ENCODE results near the gene PTHLH. TPM values are rescaled to one million over a fixed set of nuclear protein-coding genes. Genes with fewer than 3 reads are reported as not detected.
A peak's percentile ranks its signal among the peaks of the same experiment; 100 is the strongest.

PTHLH gene
- total and polyA plus RNA-seq, 10 of the 15 experiments (the other 5 are each of a cell fraction or from before 2014, with no cell fraction given): 0.08 to 0.12 TPM; not detected in 8

- no peaks in the 10 kb centered on the region for H3K9me3 ChIP-seq (replicated peaks; ENCODE audit: control insufficient read depth, insufficient read depth, low read length)
- no peak overlapping the region for H2AFZ ChIP-seq (ENCODE audit: control insufficient read depth, low read depth, low read length)
- FAIRE-seq: peak; percentile 35
- no peaks in the 10 kb centered on the region for H3K4me1 ChIP-seq (ENCODE audit: control insufficient read depth, insufficient read depth, low read length)
- ChIA-PET POLR2A (no interaction called here), CTCF (interaction anchor here (0.7 kb wide), 1 partner anchor 1220 kb away, joined by 3 read pairs; no protein-coding TSS in a partner anchor), RAD21 (ENCODE audit: unreplicated experiment) (no interaction called here), SMC1A (ENCODE audit: uncharacterized antibody, unreplicated experiment) (interaction anchor here (1.2 kb wide), 1 partner anchor 13 kb away, joined by 3 read pairs; no protein-coding TSS in a partner anchor)
- H3K79me2 ChIP-seq (ENCODE audit: control insufficient read depth, insufficient read depth, low read length): no peaks in the 10 kb centered on the region
- H3K4me3 ChIP-seq: no peak overlapping the region
- H3K9ac ChIP-seq (ENCODE audit: control insufficient read depth, insufficient read depth, low read length): no peak overlapping the region
- BruUV-seq (replicated peaks): no TSS peak
- ATAC-seq: no peak
- no peaks in the 10 kb centered on the region; a peak in 1 of 4 replicates for H3K27me3 ChIP-seq (replicated peaks in 1 of 2; ENCODE audit: control insufficient read depth in 2 of 2, insufficient read depth in 2 of 2, low read length in 1 of 2)
- WGBS (ENCODE audit: insufficient coverage, insufficient replicate concordance, low lambda C conversion rate, missing lambda C conversion rate): 72% methylated on average over 4 of the region's 4 CpGs
- H3K36me3 ChIP-seq (ENCODE audit: control insufficient read depth in 2 of 2, insufficient read depth in 2 of 2, low read length in 1 of 2): no peaks in the 10 kb centered on the region
- intact Hi-C loops (cut with micrococcal nuclease; ENCODE audit: unreplicated experiment): no loop called here
- no peak for DNase-seq (ENCODE audit: low read depth, low spot score)
- in situ Hi-C loops (cut with MboI): no loop called here
- no peak for TF ChIP-seq NFXL1 (IDR thresholded peaks at IDR 0.05; ENCODE audit: borderline replicate concordance)
- no peak for TF ChIP-seq ATF3 (IDR thresholded peaks at IDR 0.05; ENCODE audit: borderline replicate concordance, extremely low read depth, low read depth, low read length)
- no peak for TF ChIP-seq GABPA (IDR thresholded peaks at IDR 0.05; ENCODE audit: low read depth)
- no peak for TF ChIP-seq RELB (IDR thresholded peaks at IDR 0.05; ENCODE audit: low read depth)
- TF ChIP-seq REST (IDR thresholded peaks at IDR 0.05; ENCODE audit: low read depth, low read length): no peak
- TF ChIP-seq TBL1XR1 (IDR thresholded peaks at IDR 0.05; ENCODE audit: low read depth, low read length): no peak
- no peak for TF ChIP-seq RAD21 (IDR thresholded peaks at IDR 0.05; ENCODE audit: insufficient read depth, low read depth, low read length)
- no peak for TF ChIP-seq MLLT1 (IDR thresholded peaks at IDR 0.05)
- TF ChIP-seq MEF2A (IDR thresholded peaks at IDR 0.05; ENCODE audit: insufficient read depth, low read depth, low read length): no peak
- TF ChIP-seq CTCF (IDR thresholded peaks at IDR 0.05 in 2 of 3, conservative IDR thresholded peaks at IDR 0.05 in 1 of 3; ENCODE audit: control insufficient read depth in 2 of 3, extremely low read depth in 1 of 3, insufficient read depth in 1 of 3, low read depth in 3 of 3, low read length in 3 of 3): no peak
- no peak for TF ChIP-seq EGR1 (IDR thresholded peaks at IDR 0.05; ENCODE audit: borderline replicate concordance in 1 of 2, low read depth in 2 of 2, low read length in 2 of 2)
- no peak for TF ChIP-seq CREB1 (IDR thresholded peaks at IDR 0.05; ENCODE audit: low read depth)
- no peak for TF ChIP-seq KDM1A (IDR thresholded peaks at IDR 0.05; ENCODE audit: borderline replicate concordance)
- TF ChIP-seq KAT2A (conservative IDR thresholded peaks at IDR 0.05; ENCODE audit: control insufficient read depth, low read depth, low read length): no peak
- no peak for TF ChIP-seq SMARCA5 (IDR thresholded peaks at IDR 0.05)
- no peak overlapping the region for H3K27ac ChIP-seq (ENCODE audit: control insufficient read depth, insufficient read depth)
- no peaks in the 10 kb centered on the region for H4K20me1 ChIP-seq (ENCODE audit: control insufficient read depth, insufficient read depth)
- H3K4me2 ChIP-seq (ENCODE audit: control insufficient read depth, insufficient read depth): no peak overlapping the region
Observed at GRCh38 chr12:28021704-28022103, 49.2 kb upstream of the PTHLH start.

Measured in GM12878 (cell line).